CD8-positive, alpha-beta memory T cell (primary cell): Measurements from ENCODE around the gene FAM3D. TPM values are rescaled to one million over a fixed set of nuclear protein-coding genes. Genes with fewer than 3 reads are reported as not detected.

Experiments used
- CTCF ChIA-PET: fragments of 350-600 bp; sonication (Branson Sonifier 250); formaldehyde crosslinking; loops from one replicate; lab custom pipeline; 2021; ENCODE audit warnings: antibody characterized with exemption; lab: Charles Lee
- POLR2A ChIA-PET: fragments of 350-600 bp; sonication (Branson Sonifier 250); formaldehyde crosslinking; loops from one replicate; lab custom pipeline; 2021; ENCODE audit warnings: antibody characterized with exemption; lab: Charles Lee
- DNase-seq, 5 donors: peaks; one replicate each; pipeline versions ENCODE4 v3.0.0 to v3.0.0-alpha.2; 2020 to 2022; ENCODE audit warnings: mixed read lengths in 1 of 5
- H3K27ac ChIP-seq: one replicate; pipeline ENCODE4 v1.7.0; 2013; ENCODE audit warnings: low read depth, mild to moderate bottlenecking, low read length, moderate library complexity
- H3K27me3 ChIP-seq: 2 replicates; pipeline ENCODE4 v1.7.0; 2013; ENCODE audit warnings: low read length, mild to moderate bottlenecking; ENCODE audit not compliant: insufficient read depth, poor library complexity, severe bottlenecking
- H3K36me3 ChIP-seq: 2 replicates; pipeline ENCODE4 v1.7.0; 2013; ENCODE audit warnings: mild to moderate bottlenecking, low read length, moderate library complexity; ENCODE audit not compliant: insufficient read depth
- H3K4me1 ChIP-seq: 2 replicates; pipeline ENCODE4 v1.7.0; 2013; ENCODE audit warnings: mild to moderate bottlenecking, low read length, moderate library complexity; ENCODE audit not compliant: insufficient read depth
- H3K4me3 ChIP-seq: 2 replicates; pipeline ENCODE4 v1.7.0; 2013; ENCODE audit warnings: mild to moderate bottlenecking, low read length
- H3K9me3 ChIP-seq: 2 replicates; pipeline ENCODE4 v1.7.0; 2013; ENCODE audit warnings: mild to moderate bottlenecking, low read length
- H3K27ac Mint-ChIP-seq, 8 donors: one replicate each; pipeline ENCODE4 v1.8.0; 2020 to 2021; ENCODE audit warnings: mixed read lengths in 8 of 8, mild to moderate bottlenecking in 6 of 8, inconsistent platforms in 3 of 8, moderate library complexity in 3 of 8
- H3K27me3 Mint-ChIP-seq, 2 donors: one replicate each; pipeline ENCODE4 v1.8.0; 2020 to 2021; ENCODE audit warnings: mixed read lengths in 2 of 2, mild to moderate bottlenecking in 1 of 2, moderate library complexity in 1 of 2
- H3K36me3 Mint-ChIP-seq, 3 donors: one replicate each; pipeline ENCODE4 v1.8.0; 2020 to 2021; ENCODE audit warnings: mixed read lengths in 3 of 3, inconsistent platforms in 1 of 3, mild to moderate bottlenecking in 1 of 3
- H3K4me1 Mint-ChIP-seq, 3 donors: one replicate each; pipeline ENCODE4 v1.8.0; 2020 to 2021; ENCODE audit warnings: mixed read lengths in 3 of 3, inconsistent platforms in 1 of 3, mild to moderate bottlenecking in 1 of 3
- H3K4me3 Mint-ChIP-seq, 7 donors: one replicate each; pipeline ENCODE4 v1.8.0; 2020 to 2021; ENCODE audit warnings: mixed read lengths in 7 of 7, mild to moderate bottlenecking in 6 of 7, moderate library complexity in 4 of 7, inconsistent platforms in 2 of 7
- H3K9me3 Mint-ChIP-seq, 5 donors: one replicate each; pipeline ENCODE4 v1.8.0; 2020 to 2022; ENCODE audit warnings: mixed read lengths in 5 of 5, mild to moderate bottlenecking in 3 of 5, moderate library complexity in 2 of 5, inconsistent platforms in 1 of 5
- polyA plus RNA-seq: library from polyadenylated mRNA; unstranded; fragments of 300-500 nt; fragmentation: Illumina TruSeq; gene quantifications from one replicate; pipeline ENCODE4 v1.2.3, GENCODE V29; 2021
- total RNA-seq, 2 experiments: library from RNA; stranded (reverse); gene quantifications; one replicate each; pipeline ENCODE4 v1.2.3, GENCODE V29; 2021

FAM3D gene
- total and polyA plus RNA-seq, 3 experiments from 2014 or later = not detected

DNA sequence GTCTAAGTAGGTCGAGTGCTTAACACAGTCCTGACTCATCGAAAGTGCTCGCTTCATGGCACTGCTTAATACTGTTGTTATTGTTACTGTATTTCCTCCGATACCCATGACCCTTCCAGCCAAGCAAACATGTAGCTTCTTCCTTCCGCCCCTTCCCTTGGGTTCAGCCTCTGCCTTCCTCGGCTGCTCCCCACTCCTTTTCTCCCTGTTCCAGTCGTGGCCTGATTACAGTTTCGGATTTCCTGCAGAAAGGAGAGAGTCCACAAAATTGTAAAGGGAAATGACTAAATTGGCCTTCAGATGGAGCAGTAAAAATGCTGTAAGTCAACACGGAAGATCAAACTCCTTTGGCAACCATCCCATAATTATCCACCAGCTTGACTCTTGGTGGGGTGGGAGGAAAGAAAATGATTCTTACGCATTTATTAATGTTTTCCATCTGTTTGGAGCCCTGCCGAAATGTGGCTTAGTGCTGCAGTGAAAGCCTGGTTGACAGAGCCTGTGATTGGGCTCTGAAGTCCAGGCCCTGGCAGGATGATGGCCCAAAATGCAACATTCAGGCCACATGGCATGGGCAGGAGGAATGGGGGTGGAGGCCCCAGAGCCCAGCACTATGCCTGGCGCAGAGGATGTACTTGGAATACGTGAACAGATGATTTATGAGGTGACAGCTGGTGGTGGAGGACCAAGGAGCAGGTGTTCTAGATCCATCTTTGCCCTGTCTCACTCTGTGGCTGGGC lies 37.6 kb downstream of the FAM3D start:
- Histone ChIP-seq H3K36me3 (no peaks in the 10 kb centered on the region), H3K4me1 (no peaks in the 10 kb centered on the region), H3K4me3 (no peak overlapping the region), H3K27ac (no peak overlapping the region), H3K27me3 (no peaks in the 10 kb centered on the region), H3K9me3 (no peaks in the 10 kb centered on the region)
- POLR2A ChIA-PET = no interaction called here
- Mint-ChIP-seq H3K27me3 (peaks cover 6 to 15% of the 10 kb centered on the region in 2 donors), H3K4me1 (peaks cover 0 to 7% (median 4%) of the 10 kb centered on the region in 3 donors), H3K36me3 (no peaks in the 10 kb centered on the region), H3K4me3 (no peak overlapping the region), H3K27ac (no peak overlapping the region), H3K9me3 (no peaks in the 10 kb centered on the region)
- CTCF ChIA-PET = interaction anchor here (1.8 to 2.6 kb wide), 3 partner anchors 12 to 32 kb away, joined by 4 to 21 read pairs (median 9); no protein-coding TSS in a partner anchor
- DNase-seq = no peak

DNA sequence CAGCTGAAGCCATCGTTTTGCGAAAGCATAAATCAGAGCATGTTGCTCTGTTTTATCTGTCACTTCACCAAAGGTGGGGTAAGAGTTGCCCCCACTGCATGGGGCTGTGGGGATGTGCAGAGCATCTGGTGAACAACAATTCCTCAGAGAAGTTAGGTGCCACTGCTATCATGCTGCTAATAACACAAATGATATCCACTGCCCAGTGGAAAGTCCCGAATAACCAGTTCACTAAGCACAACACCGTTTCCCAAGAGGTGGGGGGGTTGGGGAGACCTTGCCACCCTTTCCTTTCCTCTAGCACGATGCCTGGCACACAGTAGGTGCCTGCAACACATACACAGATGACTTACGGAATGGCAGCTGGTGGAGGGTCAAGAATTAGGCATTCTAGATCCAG lies 38.6 kb downstream of the FAM3D start:
- DNase-seq = no peak
- Histone ChIP-seq H3K27ac (no peak overlapping the region), H3K27me3 (no peaks in the 10 kb centered on the region), H3K36me3 (no peaks in the 10 kb centered on the region), H3K4me3 (no peak overlapping the region), H3K4me1 (no peaks in the 10 kb centered on the region), H3K9me3 (no peaks in the 10 kb centered on the region)
- Mint-ChIP-seq H3K36me3 (no peaks in the 10 kb centered on the region), H3K27ac (no peak overlapping the region), H3K4me1 (peaks cover 0 to 7% (median 4%) of the 10 kb centered on the region in 3 donors), H3K9me3 (no peaks in the 10 kb centered on the region), H3K4me3 (no peak overlapping the region), H3K27me3 (peaks cover 6 to 15% of the 10 kb centered on the region in 2 donors)
- CTCF ChIA-PET = interaction anchor here (0.6 to 1.3 kb wide), 2 partner anchors 322 to 451 kb away, joined by 3 to 4 read pairs; partner anchors contain the start of genes HTD2 and RPP14
- POLR2A ChIA-PET = no interaction called here

DNA sequence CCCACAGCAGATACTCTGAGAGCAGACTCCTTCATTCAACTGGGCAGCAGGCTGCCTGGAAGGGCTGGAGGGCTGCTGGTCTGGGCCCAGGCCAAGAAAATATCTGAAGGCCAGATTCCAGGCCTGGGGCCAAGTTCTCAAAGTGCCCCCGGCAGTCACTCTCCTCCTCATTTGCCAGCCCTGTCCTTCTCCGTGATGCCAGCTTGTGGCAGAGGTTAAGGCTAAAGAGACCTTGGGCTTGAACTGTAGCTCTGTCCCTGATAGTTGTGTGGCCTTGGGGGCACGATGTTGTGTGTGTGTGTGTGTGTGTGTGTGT lies 39.0 kb downstream of the FAM3D start:
- Histone ChIP-seq H3K36me3 (no peaks in the 10 kb centered on the region), H3K4me3 (no peak overlapping the region), H3K27ac (no peak overlapping the region), H3K4me1 (no peaks in the 10 kb centered on the region), H3K9me3 (no peaks in the 10 kb centered on the region), H3K27me3 (no peaks in the 10 kb centered on the region)
- Mint-ChIP-seq H3K27ac (no peak overlapping the region), H3K4me1 (peaks cover 0 to 7% (median 4%) of the 10 kb centered on the region in 3 donors), H3K4me3 (no peak overlapping the region), H3K9me3 (no peaks in the 10 kb centered on the region), H3K36me3 (no peaks in the 10 kb centered on the region), H3K27me3 (peaks cover 6 to 15% of the 10 kb centered on the region in 2 donors)
- ChIA-PET CTCF (interaction anchor here (0.6 to 1.3 kb wide), 2 partner anchors 321 to 450 kb away, joined by 3 to 4 read pairs; partner anchors contain the start of genes HTD2 and RPP14), POLR2A (no interaction called here)
- no peak for DNase-seq

DNA sequence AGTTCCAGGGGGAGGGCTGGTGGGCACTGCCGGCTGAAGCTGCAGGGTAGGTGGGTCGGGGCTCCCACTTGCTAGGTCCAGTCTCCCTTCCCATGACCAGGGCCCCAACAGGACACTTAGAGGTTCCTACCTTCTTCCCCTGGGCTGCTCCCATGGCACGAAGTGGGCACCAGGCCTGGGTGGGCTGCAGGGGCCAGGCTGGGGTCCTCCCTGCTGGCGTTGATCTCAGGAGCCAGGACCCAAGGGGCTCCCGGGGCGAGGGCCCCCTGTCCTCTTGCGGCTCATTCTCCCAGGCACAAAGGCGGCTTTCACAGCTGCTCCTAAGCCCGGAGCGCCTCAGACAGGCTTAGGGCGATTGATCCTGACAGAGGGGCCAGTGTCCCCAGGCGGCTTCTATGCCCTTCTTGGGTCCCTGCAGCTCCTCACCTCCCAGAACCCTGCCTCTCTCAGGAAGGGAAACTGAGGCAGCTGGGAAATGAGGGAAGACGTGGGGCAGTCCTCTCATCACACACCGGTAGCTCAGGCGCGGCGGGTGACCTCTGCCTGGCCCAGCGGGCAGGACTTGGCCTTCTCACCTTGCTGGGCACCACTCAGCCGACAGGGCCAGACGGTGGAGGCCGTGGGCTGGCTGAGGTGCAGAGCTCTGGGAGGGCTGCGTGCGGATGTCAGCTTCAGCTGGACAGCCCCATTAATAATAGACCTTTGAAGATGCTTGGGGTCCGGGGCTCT lies 39.6 kb downstream of the FAM3D start:
- H3K27me3 Mint-ChIP-seq = peaks cover 6 to 15% of the 10 kb centered on the region in 2 donors
- Histone ChIP-seq H3K27ac (no peak overlapping the region), H3K9me3 (no peaks in the 10 kb centered on the region), H3K36me3 (no peaks in the 10 kb centered on the region), H3K4me1 (no peaks in the 10 kb centered on the region), H3K4me3 (no peak overlapping the region), H3K27me3 (no peaks in the 10 kb centered on the region)
- no peak for DNase-seq
- no peak overlapping the region for H3K27ac Mint-ChIP-seq
- ChIA-PET POLR2A (no interaction called here), CTCF (interaction anchor here (1.3 kb wide), 1 partner anchor 321 kb away, joined by 3 read pairs; the partner anchor contains the start of genes HTD2 and RPP14)
- no peaks in the 10 kb centered on the region for H3K9me3 Mint-ChIP-seq
- peaks cover 0 to 7% (median 4%) of the 10 kb centered on the region in 3 donors for H3K4me1 Mint-ChIP-seq
- no peak overlapping the region for H3K4me3 Mint-ChIP-seq
- H3K36me3 Mint-ChIP-seq = peaks cover 0 to 1% (median 0%) of the 10 kb centered on the region in 3 donors

DNA sequence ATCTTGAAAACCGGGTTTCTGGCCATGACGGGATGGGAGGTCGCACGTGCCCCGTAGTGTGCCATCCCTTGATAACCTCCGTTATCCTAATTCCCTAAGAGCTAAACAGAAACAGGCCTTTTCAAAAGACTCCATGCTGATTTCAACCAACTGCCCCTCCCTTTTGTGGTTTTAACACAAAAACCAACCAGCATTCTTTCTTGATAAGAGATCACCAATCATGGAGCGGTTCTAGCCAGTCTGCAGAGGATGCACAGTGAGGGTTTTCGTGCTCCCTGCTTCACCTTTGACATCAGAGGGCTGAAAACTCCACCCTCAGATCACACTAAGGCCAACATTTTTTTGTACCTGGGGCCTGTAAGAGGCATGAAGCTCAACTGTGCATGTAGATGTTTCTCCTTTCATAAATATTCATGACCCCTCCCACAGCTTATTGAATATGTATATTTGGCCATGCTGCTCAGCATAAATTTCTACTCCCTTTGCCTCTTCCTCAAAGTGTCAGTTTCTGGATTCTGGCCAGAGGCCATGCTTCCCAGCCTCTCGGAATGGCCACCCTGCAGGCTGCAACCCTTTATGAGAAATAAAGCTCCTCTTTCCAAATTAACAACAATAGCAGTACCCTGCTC lies 41.3 kb downstream of the FAM3D start:
- Histone ChIP-seq H3K27me3 (no peaks in the 10 kb centered on the region), H3K9me3 (no peaks in the 10 kb centered on the region), H3K4me3 (no peak overlapping the region), H3K36me3 (no peaks in the 10 kb centered on the region), H3K4me1 (no peaks in the 10 kb centered on the region), H3K27ac (no peak overlapping the region)
- H3K9me3 Mint-ChIP-seq = no peaks in the 10 kb centered on the region
- no peak overlapping the region for H3K4me3 Mint-ChIP-seq
- H3K4me1 Mint-ChIP-seq = peaks cover 0 to 7% (median 4%) of the 10 kb centered on the region in 3 donors
- H3K36me3 Mint-ChIP-seq = peaks cover 0 to 1% (median 0%) of the 10 kb centered on the region in 3 donors
- H3K27ac Mint-ChIP-seq = peak overlapping the region in 2 of 8 donors; percentile 44 to 56
- peaks cover under 1 to 2% of the 10 kb centered on the region in 2 donors for H3K27me3 Mint-ChIP-seq
- CTCF ChIA-PET = interaction anchor here (0.8 to 1.1 kb wide), 2 partner anchors 10 to 317 kb away, joined by 3 read pairs; no protein-coding TSS in a partner anchor
- POLR2A ChIA-PET = no interaction called here
- DNase-seq = no peak

DNA sequence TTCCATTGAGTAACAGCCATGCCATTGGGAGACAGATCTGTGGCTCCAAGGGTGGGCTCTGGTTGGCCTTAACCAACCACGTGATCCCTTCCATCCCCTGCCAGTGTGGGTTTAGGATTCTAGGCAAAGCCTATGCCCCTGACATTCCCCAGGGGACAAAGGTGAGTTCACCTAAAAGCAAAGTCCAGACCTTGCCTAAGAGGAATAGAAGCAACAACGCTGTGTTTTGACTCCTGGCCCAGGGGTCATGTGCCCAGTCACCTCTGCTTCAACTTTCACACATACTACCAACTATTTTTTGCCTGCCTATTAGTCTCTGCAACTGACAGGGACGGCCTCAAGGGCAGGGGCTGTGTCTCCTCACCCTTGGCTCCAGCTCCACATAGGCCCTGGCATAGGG lies 42.0 kb downstream of the FAM3D start:
- H3K27ac ChIP-seq = no peak overlapping the region
- no peak for DNase-seq
- no peaks in the 10 kb centered on the region for H3K27me3 ChIP-seq
- no peaks in the 10 kb centered on the region for H3K4me1 ChIP-seq
- H3K4me3 ChIP-seq = no peak overlapping the region
- no peaks in the 10 kb centered on the region for H3K27me3 Mint-ChIP-seq
- ChIA-PET POLR2A (no interaction called here), CTCF (interaction anchor here (1.1 kb wide), 1 partner anchor 316 kb away, joined by 3 read pairs; no protein-coding TSS in a partner anchor)
- H3K9me3 Mint-ChIP-seq = no peaks in the 10 kb centered on the region
- H3K4me3 Mint-ChIP-seq = no peak overlapping the region
- peaks cover 0 to 7% (median 4%) of the 10 kb centered on the region in 3 donors for H3K4me1 Mint-ChIP-seq
- peaks cover 0 to 1% (median 0%) of the 10 kb centered on the region in 3 donors for H3K36me3 Mint-ChIP-seq
- no peaks in the 10 kb centered on the region for H3K36me3 ChIP-seq
- H3K27ac Mint-ChIP-seq = no peak overlapping the region
- H3K9me3 ChIP-seq = no peaks in the 10 kb centered on the region

DNA sequence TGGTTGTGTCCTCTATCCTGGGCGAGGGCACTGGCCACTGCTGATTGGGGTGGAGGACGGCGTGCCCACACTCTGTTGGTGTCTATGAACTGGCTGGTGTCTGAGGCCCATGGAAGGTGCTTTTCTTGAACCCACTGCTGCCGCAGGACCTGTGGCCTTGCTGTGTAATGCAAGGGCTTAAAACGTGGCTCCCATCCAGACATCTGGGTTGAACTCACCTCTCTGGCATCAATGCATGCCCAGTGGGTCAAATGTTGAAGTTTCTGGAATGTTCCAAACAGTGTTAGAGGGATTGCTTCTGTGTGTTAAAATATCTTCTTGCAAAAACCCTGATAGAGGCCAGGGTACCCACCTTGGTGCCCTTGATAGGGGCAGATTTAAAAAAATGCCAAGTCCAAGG lies 42.6 kb downstream of the FAM3D start:
- Histone ChIP-seq H3K9me3 (no peaks in the 10 kb centered on the region), H3K27me3 (no peaks in the 10 kb centered on the region), H3K4me1 (no peaks in the 10 kb centered on the region), H3K36me3 (no peaks in the 10 kb centered on the region), H3K4me3 (no peak overlapping the region), H3K27ac (no peak overlapping the region)
- no peak overlapping the region for H3K27ac Mint-ChIP-seq
- H3K4me1 Mint-ChIP-seq = peaks cover 0 to 7% (median 4%) of the 10 kb centered on the region in 3 donors
- no peak overlapping the region for H3K4me3 Mint-ChIP-seq
- no peak for DNase-seq
- ChIA-PET CTCF (no interaction called here), POLR2A (no interaction called here)
- H3K27me3 Mint-ChIP-seq = no peaks in the 10 kb centered on the region
- H3K36me3 Mint-ChIP-seq = peaks cover 0 to 1% (median 0%) of the 10 kb centered on the region in 3 donors
- no peaks in the 10 kb centered on the region for H3K9me3 Mint-ChIP-seq
